HepG2 (cell line): Measurements from ENCODE around the gene WWC1. TPM values are rescaled to one million over a fixed set of nuclear protein-coding genes. Genes with fewer than 3 reads are reported as not detected.

ENCODE experiments used
- FOXO4 ChIP-seq: sonication (generic); formaldehyde crosslinking; conservative IDR thresholded peaks from 2 replicates; pipeline ENCODE4 v1.8.1; 2023; ENCODE audit warnings: missing genetic modification reagents
- GZF1 ChIP-seq: sonication (generic); formaldehyde crosslinking; IDR thresholded peaks from 2 replicates; pipeline ENCODE4 v1.5.1; 2020; ENCODE audit warnings: mild to moderate bottlenecking, missing genetic modification reagents
- KMT2A ChIP-seq: sonication (generic); formaldehyde crosslinking; IDR thresholded peaks from 2 replicates; pipeline ENCODE4 v1.4.0; 2020; ENCODE audit warnings: missing genetic modification reagents
- NCOA1 ChIP-seq: sonication (generic); formaldehyde crosslinking; IDR thresholded peaks from 2 replicates; pipeline ENCODE4 v1.9.0; 2021; ENCODE audit warnings: missing genetic modification reagents
- NFKB2 ChIP-seq: sonication (generic); formaldehyde crosslinking; IDR thresholded peaks from 2 replicates; pipeline ENCODE4 v1.4.0; 2020; ENCODE audit warnings: missing genetic modification reagents, borderline replicate concordance
- REL ChIP-seq: sonication (generic); formaldehyde crosslinking; conservative IDR thresholded peaks from 2 replicates; pipeline ENCODE4 v1.8.0; 2022; ENCODE audit warnings: mild to moderate bottlenecking, missing genetic modification reagents, moderate library complexity
- ZGPAT ChIP-seq: IDR thresholded peaks from 2 replicates; pipeline ENCODE4 v1.6.1; 2016; ENCODE audit warnings: mild to moderate bottlenecking
- ZNF343 ChIP-seq: sonication (generic); formaldehyde crosslinking; IDR thresholded peaks from 2 replicates; pipeline ENCODE4 v1.4.0; 2020; ENCODE audit warnings: mild to moderate bottlenecking, missing genetic modification reagents
- ZNF431 ChIP-seq: sonication (generic); formaldehyde crosslinking; IDR thresholded peaks from 2 replicates; pipeline ENCODE4 v1.9.0; 2022; ENCODE audit warnings: missing genetic modification reagents, low read depth, mild to moderate bottlenecking, borderline replicate concordance
- ZNF644 ChIP-seq: IDR thresholded peaks from 2 replicates; pipeline ENCODE4 v1.6.1; 2016; ENCODE audit warnings: low read depth
- ZNF724P ChIP-seq: sonication (generic); formaldehyde crosslinking; IDR thresholded peaks from 2 replicates; pipeline ENCODE4 v1.8.0; 2022; ENCODE audit warnings: missing genetic modification reagents, borderline replicate concordance
- ZNF75D ChIP-seq: sonication (generic); formaldehyde crosslinking; IDR thresholded peaks from 2 replicates; pipeline ENCODE4 v1.8.1; 2023; ENCODE audit warnings: missing genetic modification reagents, mild to moderate bottlenecking, borderline replicate concordance
- ZNF83 ChIP-seq: sonication (generic); formaldehyde crosslinking; IDR thresholded peaks from 2 replicates; pipeline ENCODE4 v1.4.0; 2020; ENCODE audit warnings: missing genetic modification reagents, mild to moderate bottlenecking, borderline replicate concordance
- polyA plus RNA-seq, 8 experiments: library from polyadenylated mRNA; depleted of rRNA in 3 of 8; stranded (reverse) in 7 of 8; unstranded in 1 of 8; fragments of >200 nt; fragmentation: Illumina TruSeq in 4 of 8; extraction: Trizol in 4 of 8; gene quantifications; 2 replicates each; pipeline versions ENCODE4 v1.2.1 to v1.2.3, GENCODE V29; 2011 to 2016; ENCODE audit warnings: low read depth in 4 of 8, missing spikeins in 1 of 8, mixed read lengths in 1 of 8; ENCODE audit not compliant: insufficient read depth in 1 of 8
- total RNA-seq, 5 experiments: library from RNA; depleted of rRNA; stranded (reverse); fragments of >200 nt; fragmentation: Illumina TruSeq; extraction: Trizol; gene quantifications; 2 replicates each; pipeline ENCODE4 v1.2.3, GENCODE V29; 2016; ENCODE audit warnings: low read depth in 1 of 5
- TF ChIP-seq, protein P1 (sequence below): sonication (generic); formaldehyde crosslinking; IDR thresholded peaks from 2 replicates; pipeline ENCODE4 v1.4.0; 2020; ENCODE audit warnings: missing genetic modification reagents, borderline replicate concordance
- TF ChIP-seq, protein P2 (sequence below): sonication (generic); formaldehyde crosslinking; IDR thresholded peaks from 2 replicates; pipeline ENCODE4 v1.4.0; 2020; ENCODE audit warnings: mild to moderate bottlenecking, missing genetic modification reagents, borderline replicate concordance
- TF ChIP-seq, protein P3 (sequence below): sonication (generic); formaldehyde crosslinking; conservative IDR thresholded peaks from 2 replicates; pipeline ENCODE4 v1.5.0; 2020; ENCODE audit warnings: missing genetic modification reagents

The WWC1 gene
- total and polyA plus RNA-seq, 2 of the 13 experiments (the other 11 are each of a cell fraction or from before 2014, with no cell fraction given), result 8.3 to 17.9 TPM

GRCh38 chr5:168362097-168362885, 70.8 kb downstream of the WWC1 start (continued):
- TF ChIP-seq REL, result 0 out of 2 replicates have a peak, but pooled peaks have one; percentile 31
- TF ChIP-seq NFKB2 (CRISPR knock-in tag), result no peak
- TF ChIP-seq, protein P1, sequence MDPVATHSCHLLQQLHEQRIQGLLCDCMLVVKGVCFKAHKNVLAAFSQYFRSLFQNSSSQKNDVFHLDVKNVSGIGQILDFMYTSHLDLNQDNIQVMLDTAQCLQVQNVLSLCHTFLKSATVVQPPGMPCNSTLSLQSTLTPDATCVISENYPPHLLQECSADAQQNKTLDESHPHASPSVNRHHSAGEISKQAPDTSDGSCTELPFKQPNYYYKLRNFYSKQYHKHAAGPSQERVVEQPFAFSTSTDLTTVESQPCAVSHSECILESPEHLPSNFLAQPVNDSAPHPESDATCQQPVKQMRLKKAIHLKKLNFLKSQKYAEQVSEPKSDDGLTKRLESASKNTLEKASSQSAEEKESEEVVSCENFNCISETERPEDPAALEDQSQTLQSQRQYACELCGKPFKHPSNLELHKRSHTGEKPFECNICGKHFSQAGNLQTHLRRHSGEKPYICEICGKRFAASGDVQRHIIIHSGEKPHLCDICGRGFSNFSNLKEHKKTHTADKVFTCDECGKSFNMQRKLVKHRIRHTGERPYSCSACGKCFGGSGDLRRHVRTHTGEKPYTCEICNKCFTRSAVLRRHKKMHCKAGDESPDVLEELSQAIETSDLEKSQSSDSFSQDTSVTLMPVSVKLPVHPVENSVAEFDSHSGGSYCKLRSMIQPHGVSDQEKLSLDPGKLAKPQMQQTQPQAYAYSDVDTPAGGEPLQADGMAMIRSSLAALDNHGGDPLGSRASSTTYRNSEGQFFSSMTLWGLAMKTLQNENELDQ, result no peak
- 0 out of 2 replicates have a peak, but pooled peaks have one; percentile 60 for TF ChIP-seq ZNF724P
- no peak for TF ChIP-seq GZF1 (CRISPR knock-in tag)
- TF ChIP-seq KMT2A, result no peak
- TF ChIP-seq ZNF431, result no peak; the same call in 1 of the 2 replicates
- TF ChIP-seq ZNF75D (CRISPR knock-in tag), result no peak
- TF ChIP-seq ZNF343, result no peak
- peak; percentile 85 for TF ChIP-seq ZNF644 (CRISPR knock-in tag)
- TF ChIP-seq ZGPAT, result peak; percentile 85
- TF ChIP-seq FOXO4 (CRISPR knock-in tag), result no peak
- TF ChIP-seq ZNF83, result no peak
- no peak for TF ChIP-seq NCOA1 (CRISPR knock-in tag)
- TF ChIP-seq, protein P2, sequence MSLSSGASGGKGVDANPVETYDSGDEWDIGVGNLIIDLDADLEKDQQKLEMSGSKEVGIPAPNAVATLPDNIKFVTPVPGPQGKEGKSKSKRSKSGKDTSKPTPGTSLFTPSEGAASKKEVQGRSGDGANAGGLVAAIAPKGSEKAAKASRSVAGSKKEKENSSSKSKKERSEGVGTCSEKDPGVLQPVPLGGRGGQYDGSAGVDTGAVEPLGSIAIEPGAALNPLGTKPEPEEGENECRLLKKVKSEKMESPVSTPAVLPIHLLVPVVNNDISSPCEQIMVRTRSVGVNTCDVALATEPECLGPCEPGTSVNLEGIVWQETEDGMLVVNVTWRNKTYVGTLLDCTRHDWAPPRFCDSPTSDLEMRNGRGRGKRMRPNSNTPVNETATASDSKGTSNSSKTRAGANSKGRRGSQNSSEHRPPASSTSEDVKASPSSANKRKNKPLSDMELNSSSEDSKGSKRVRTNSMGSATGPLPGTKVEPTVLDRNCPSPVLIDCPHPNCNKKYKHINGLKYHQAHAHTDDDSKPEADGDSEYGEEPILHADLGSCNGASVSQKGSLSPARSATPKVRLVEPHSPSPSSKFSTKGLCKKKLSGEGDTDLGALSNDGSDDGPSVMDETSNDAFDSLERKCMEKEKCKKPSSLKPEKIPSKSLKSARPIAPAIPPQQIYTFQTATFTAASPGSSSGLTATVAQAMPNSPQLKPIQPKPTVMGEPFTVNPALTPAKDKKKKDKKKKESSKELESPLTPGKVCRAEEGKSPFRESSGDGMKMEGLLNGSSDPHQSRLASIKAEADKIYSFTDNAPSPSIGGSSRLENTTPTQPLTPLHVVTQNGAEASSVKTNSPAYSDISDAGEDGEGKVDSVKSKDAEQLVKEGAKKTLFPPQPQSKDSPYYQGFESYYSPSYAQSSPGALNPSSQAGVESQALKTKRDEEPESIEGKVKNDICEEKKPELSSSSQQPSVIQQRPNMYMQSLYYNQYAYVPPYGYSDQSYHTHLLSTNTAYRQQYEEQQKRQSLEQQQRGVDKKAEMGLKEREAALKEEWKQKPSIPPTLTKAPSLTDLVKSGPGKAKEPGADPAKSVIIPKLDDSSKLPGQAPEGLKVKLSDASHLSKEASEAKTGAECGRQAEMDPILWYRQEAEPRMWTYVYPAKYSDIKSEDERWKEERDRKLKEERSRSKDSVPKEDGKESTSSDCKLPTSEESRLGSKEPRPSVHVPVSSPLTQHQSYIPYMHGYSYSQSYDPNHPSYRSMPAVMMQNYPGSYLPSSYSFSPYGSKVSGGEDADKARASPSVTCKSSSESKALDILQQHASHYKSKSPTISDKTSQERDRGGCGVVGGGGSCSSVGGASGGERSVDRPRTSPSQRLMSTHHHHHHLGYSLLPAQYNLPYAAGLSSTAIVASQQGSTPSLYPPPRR (CRISPR knock-in tag), result no peak; the same call in 1 of the 2 replicates
- TF ChIP-seq, protein P3, sequence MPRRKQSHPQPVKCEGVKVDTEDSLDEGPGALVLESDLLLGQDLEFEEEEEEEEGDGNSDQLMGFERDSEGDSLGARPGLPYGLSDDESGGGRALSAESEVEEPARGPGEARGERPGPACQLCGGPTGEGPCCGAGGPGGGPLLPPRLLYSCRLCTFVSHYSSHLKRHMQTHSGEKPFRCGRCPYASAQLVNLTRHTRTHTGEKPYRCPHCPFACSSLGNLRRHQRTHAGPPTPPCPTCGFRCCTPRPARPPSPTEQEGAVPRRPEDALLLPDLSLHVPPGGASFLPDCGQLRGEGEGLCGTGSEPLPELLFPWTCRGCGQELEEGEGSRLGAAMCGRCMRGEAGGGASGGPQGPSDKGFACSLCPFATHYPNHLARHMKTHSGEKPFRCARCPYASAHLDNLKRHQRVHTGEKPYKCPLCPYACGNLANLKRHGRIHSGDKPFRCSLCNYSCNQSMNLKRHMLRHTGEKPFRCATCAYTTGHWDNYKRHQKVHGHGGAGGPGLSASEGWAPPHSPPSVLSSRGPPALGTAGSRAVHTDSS (CRISPR knock-in tag), result no peak
